HG03432 (cell line): Measurements from ENCODE around the gene PLCB1.
"Not testable (repeated sequence)": the region's sequence is repeated elsewhere in the genome, so short reads cannot be mapped to it uniquely, and the experiment has no call there.

ENCODE experiments used
- ATAC-seq: cut with Tn5 transposase; IDR thresholded peaks from one replicate; pipeline ENCODE4 v1.9.1; 2021; ENCODE audit warnings: mild to moderate bottlenecking, moderate library complexity; ENCODE audit not compliant: unreplicated experiment

PLCB1 gene

GRCh38 chr20:8131598-8132483 lies at the start of gene PLCB1:
Gene PLCB1 (plus strand): TSS chr20:8132266. CDS start chr20:8132652, 386 bp downstream.
- ATAC-seq: peak; percentile 83

DNA sequence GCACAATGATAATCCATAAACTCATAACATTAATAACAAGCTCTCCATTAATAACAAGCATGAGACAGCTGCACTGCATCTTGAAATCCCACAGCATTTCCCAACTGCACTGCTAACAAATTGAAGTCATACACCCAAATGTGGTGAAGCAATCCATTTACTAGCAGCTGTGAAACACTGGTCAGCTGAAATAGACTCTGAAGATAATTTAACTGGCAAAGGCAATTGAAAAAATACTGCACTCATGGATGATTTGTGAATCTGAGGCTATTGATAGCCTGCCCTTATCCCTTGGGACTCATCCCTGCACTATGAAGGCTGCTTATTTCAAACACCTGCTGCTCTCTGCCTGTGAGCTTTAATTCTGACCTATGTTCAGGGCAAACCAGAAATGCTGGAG lies 49.1 kb upstream of the PLCB1 start:
- ATAC-seq: no peak

DNA sequence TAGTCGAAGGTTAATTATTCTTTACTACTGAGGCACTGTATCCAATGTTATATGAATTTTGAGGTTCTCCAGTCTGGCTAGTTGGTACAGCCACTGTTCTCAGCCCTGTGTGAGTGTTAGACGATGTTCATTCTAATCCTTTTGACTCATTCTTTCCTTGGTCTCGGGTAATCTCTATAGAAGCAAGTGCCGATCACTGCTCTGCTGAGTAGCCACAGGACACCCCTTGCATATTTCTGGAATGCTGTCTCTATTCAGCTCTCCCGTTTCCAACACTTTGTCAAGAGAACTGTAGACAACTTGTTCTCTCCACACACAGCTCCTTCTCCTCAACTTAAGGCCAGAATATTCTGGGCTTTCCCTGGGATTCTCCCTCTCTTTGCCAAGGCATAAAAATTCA lies 42.4 kb upstream of the PLCB1 start:
- ATAC-seq: no peak

DNA sequence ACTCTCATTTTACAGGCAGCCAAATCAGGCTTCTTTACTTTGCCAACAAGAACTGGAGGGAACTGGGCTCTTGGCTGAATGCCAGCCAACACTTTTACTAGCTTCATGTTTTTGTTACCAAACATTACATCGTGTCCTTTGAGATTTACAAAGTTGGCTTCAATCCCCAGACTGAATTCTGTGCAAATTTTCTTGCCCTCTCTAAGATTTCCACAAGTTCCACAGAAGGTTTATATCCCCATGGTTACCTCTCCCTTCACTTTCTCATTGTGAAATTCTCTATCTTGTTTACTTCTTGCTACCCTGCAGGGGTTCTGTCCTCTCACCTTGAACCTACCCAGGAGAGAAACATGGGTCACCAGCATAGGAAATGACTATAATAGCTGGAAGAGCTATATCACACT lies 37.6 kb upstream of the PLCB1 start:
- ATAC-seq: no peak

- ATAC-seq: no peak
These were observed 37.2 kb upstream of the PLCB1 start for GRCh38 chr20:8094850-8095249.

DNA sequence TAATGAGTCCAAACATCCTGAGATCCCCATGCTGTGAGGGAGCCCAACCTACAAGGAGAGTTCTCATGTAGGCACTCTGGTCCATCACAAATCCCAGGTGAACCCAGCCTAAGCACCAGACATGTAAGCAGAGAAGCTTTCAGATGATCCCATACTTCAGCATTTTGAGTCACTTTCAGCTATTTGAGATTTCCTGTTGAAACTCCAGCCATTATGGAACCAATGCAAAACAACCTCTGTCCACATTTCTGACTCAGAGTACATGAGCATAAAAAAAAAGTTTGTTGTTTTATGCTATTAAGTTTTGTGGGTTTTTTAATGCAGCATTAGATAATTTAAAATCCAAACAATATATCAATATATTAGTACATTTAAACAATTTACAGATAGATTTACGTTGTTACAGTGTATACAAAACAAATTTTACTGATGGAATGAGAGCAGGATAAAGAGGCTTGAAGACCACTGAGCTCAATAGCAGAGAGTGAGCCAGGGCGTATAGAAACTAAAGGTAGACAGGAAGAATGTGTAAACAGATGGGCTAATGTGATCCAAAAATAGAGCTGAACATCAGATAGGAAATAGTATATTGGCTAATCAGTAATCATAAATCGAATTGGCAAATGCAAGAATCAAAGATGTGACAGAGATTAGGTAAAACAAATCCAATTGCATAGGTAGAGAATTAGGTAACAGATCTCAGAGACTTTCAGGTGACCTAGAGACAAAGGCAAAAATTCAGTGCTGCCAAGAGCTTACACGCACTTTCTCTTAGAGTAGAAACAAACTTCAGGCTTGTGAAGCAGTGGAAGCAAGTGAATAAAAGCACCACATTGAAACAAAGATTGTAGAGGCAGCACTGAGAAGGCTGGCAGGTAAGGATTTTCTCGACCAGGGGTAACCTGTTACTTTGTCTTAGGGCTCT lies 36.2 kb upstream of the PLCB1 start:
- ATAC-seq: no peak

DNA sequence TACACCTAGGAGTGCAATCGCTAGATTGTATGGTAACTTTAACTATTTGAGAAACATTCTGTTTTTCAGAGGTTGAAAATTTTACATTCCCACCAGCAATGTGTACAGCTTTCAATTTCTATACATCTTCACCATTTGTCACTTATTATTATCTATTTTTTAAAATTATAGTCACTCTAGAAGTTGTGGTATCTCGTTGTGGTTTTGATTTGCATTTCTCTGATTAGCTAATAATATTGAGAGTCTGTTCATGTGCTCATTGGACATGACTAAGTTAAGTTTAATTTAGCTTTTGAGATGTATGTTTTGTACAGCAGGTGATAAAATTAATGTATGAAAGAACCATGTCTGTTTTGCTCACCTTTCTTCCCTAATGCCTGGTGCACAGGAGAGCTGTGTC lies 34.8 kb upstream of the PLCB1 start:
- no peak for ATAC-seq

GRCh38 chr20:8104252-8104651 lies 27.8 kb upstream of the PLCB1 start:
- no peak for ATAC-seq

- not testable (repeated sequence) for ATAC-seq
These were observed 17.5 kb upstream of the PLCB1 start for GRCh38 chr20:8114612-8115011.

GRCh38 chr20:8115436-8115835 lies 16.6 kb upstream of the PLCB1 start:
- no peak for ATAC-seq

GRCh38 chr20:8116067-8116811 lies 15.8 kb upstream of the PLCB1 start:
- no peak for ATAC-seq

- ATAC-seq: no peak
These were observed 14.4 kb upstream of the PLCB1 start for GRCh38 chr20:8117636-8118035.

DNA sequence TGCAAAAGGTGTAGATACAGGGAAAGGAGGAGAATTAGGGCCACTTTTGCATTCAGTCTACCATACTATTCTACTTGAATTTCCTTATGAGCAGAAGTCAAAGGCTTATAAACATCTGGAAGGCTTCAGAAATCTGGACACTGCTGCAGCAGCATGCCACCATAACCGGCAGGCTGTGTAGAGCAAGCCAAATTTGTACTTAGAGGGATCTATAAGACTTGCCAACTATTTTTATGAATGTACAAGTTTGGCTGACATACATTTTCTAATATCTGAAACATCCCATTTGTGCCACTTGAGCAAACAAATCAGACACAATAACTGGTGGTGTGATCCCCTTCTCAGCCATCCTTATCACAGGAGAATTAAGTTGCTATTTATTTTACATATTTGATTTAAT lies 14.0 kb upstream of the PLCB1 start:
- no peak for ATAC-seq

GRCh38 chr20:8118760-8119159 lies 13.3 kb upstream of the PLCB1 start:
- no peak for ATAC-seq

- no peak for ATAC-seq
These were observed 10.4 kb upstream of the PLCB1 start for GRCh38 chr20:8121666-8122065.

GRCh38 chr20:8124639-8125038 lies 7.4 kb upstream of the PLCB1 start:
- no peak for ATAC-seq

- no peak for ATAC-seq
These were observed 5.9 kb upstream of the PLCB1 start for GRCh38 chr20:8126181-8126580.

- no peak for ATAC-seq
These were observed 5.2 kb upstream of the PLCB1 start for GRCh38 chr20:8126841-8127378.

GRCh38 chr20:8127553-8128255 lies 4.4 kb upstream of the PLCB1 start:
- peak; percentile 79 for ATAC-seq
